Calu3 (cell line): ENCODE measurements around the gene CDKN1B. TPM values are rescaled to one million over a fixed set of nuclear protein-coding genes. Genes with fewer than 3 reads are reported as not detected.
A peak's percentile ranks its signal among the peaks of the same experiment; 100 is the strongest.

ENCODE experiments used
- BruUV-seq: library from RNA; stranded (reverse); fragments of 400-500 nt; replicated peaks from 2 replicates; lab custom pipeline; 2021; lab: Mats Ljungman, UMichigan
- CTCF ChIA-PET: fragments of 300-600 bp; sonication (Branson Sonifier 250); formaldehyde crosslinking; loops from one replicate; lab custom pipeline; 2022; ENCODE audit warnings: antibody characterized with exemption; lab: Charles Lee
- DNase-seq: peaks from one replicate; pipeline ENCODE4 v3.0.0; 2022
- H3K27ac Mint-ChIP-seq: one replicate; pipeline ENCODE4 v1.8.0; 2022; ENCODE audit warnings: mixed read lengths; ENCODE audit not compliant: unreplicated experiment
- H3K27me3 Mint-ChIP-seq: one replicate; pipeline ENCODE4 v1.8.0; 2022; ENCODE audit warnings: mixed read lengths; ENCODE audit not compliant: unreplicated experiment
- H3K36me3 Mint-ChIP-seq: one replicate; pipeline ENCODE4 v1.8.0; 2022; ENCODE audit warnings: mild to moderate bottlenecking, moderate library complexity, mixed read lengths; ENCODE audit not compliant: insufficient read depth, unreplicated experiment
- H3K4me1 Mint-ChIP-seq: one replicate; pipeline ENCODE4 v1.8.0; 2022; ENCODE audit warnings: mild to moderate bottlenecking, low read depth, mixed read lengths; ENCODE audit not compliant: unreplicated experiment
- H3K4me3 Mint-ChIP-seq: one replicate; pipeline ENCODE4 v1.8.0; 2022; ENCODE audit warnings: mild to moderate bottlenecking, low read depth, moderate library complexity, mixed read lengths; ENCODE audit not compliant: unreplicated experiment
- H3K9me3 Mint-ChIP-seq: one replicate; pipeline ENCODE4 v1.8.0; 2022; ENCODE audit warnings: low read depth, mixed read lengths; ENCODE audit not compliant: unreplicated experiment
- CTCF ChIP-seq: fragments of 200-600 bp; IDR thresholded peaks from one replicate; pipeline ENCODE4 v1.8.0; 2022; ENCODE audit warnings: antibody characterized with exemption; ENCODE audit not compliant: unreplicated experiment
- intact Hi-C: fragments of 100-400 bp; cut with micrococcal nuclease; formaldehyde crosslinking; loops from one replicate; pipeline ENCODE4 v1.10.0; 2022; ENCODE audit not compliant: unreplicated experiment
- total RNA-seq: library from RNA; stranded (reverse); gene quantifications from 2 replicates; pipeline ENCODE4 v1.2.3, GENCODE V29; 2022

CDKN1B gene
- total RNA-seq, 1 experiment from 2014 or later, result 41.0 TPM

GRCh38 chr12:12701457-12701856, 15.7 kb upstream of the CDKN1B start:
- TF ChIP-seq CTCF, result no peak
- peaks cover 28% of the 10 kb centered on the region for H3K4me1 Mint-ChIP-seq
- H3K27ac Mint-ChIP-seq, result no peak overlapping the region
- intact Hi-C loops, result loop anchor here (5.0 kb wide), 2 partner anchors 44 to 619 kb away; no protein-coding TSS in a partner anchor
- H3K27me3 Mint-ChIP-seq, result no peaks in the 10 kb centered on the region
- no peak for DNase-seq
- no peak overlapping the region for H3K4me3 Mint-ChIP-seq
- CTCF ChIA-PET, result no interaction called here
- H3K9me3 Mint-ChIP-seq, result no peaks in the 10 kb centered on the region
- peaks cover 8% of the 10 kb centered on the region for H3K36me3 Mint-ChIP-seq
- BruUV-seq, result no TSS peak

DNA sequence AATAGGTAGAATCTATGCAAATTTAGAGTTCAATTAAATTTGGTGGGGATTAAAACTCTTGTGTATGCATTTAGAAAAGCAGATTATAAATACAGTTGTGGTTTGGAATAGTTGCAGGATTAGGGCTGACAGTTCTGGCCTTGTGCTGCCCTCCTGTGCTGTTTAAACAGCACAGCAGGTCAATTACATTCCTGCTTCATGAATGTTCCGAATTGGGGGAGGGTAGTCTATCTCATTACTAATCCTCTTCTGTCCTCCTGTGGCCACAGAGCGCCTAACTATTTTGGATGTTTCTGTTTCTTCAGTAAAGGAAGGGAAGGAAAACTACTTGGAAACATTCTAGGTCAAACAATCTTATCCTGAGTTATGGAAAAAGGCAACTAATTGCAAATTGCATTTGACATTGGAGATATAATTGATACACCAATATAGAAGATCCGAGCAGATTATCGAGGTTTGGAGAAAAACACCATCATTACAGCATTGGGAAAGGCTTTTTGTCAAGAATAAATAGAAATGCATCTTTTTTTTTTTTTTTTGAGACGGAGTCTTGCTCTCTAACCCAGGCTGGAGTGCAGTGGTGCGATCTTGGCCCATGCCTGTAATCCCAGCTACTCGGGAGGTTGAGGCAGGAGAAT, 12.5 kb upstream of the CDKN1B start:
- peak; percentile 71 for TF ChIP-seq CTCF
- peak; percentile 60 for DNase-seq
- no TSS peak for BruUV-seq
- Mint-ChIP-seq H3K36me3 (no peaks in the 10 kb centered on the region), H3K4me3 (no peak overlapping the region), H3K27ac (no peak overlapping the region), H3K27me3 (no peaks in the 10 kb centered on the region), H3K4me1 (peaks cover 17% of the 10 kb centered on the region), H3K9me3 (no peaks in the 10 kb centered on the region)
- intact Hi-C loops, result loop anchor here (1.0 to 5.0 kb wide), 3 partner anchors 47 to 622 kb away; no protein-coding TSS in a partner anchor
- CTCF ChIA-PET, result interaction anchor here (0.9 kb wide), 1 partner anchor 347 kb away, joined by 3 read pairs; no protein-coding TSS in a partner anchor

DNA sequence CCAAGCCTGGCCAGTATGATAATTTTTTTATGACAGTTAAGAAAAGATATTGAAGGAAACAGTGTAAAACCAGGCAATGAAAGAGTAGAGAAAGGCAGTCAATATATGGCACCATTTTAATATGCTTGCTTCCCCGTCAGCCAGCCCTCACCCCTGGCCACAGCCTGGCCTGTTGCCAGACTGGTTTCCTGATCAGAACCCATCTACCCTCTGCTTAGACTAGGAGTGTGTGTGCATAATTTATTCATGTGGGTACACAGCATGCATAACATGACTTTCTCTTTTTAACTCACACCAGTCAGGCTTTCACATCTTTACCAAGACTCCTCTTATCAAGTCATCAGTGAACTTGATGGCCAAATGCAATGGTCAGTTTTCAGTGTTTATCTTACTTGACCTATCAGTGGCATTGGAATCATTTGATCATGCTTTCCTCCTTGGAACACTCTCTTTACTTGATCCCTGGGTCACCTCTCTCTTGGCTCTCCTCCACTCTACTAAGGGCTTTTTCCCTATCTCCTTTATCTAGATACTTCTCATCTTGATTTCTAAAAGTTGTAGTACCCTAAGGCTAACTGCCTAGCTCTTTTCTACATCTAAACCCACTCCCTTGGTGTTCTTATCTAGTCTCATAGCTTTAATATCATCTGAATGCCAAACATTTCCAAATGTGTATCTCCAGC, 11.2 kb upstream of the CDKN1B start:
- peaks cover 17% of the 10 kb centered on the region for H3K4me1 Mint-ChIP-seq
- no peak overlapping the region for H3K27ac Mint-ChIP-seq
- CTCF ChIA-PET, result interaction anchor here (0.9 kb wide), 2 partner anchors 31 to 348 kb away, joined by 3 read pairs; no protein-coding TSS in a partner anchor
- BruUV-seq, result no TSS peak
- no peaks in the 10 kb centered on the region for H3K36me3 Mint-ChIP-seq
- intact Hi-C loops, result no loop called here
- no peak for DNase-seq
- no peaks in the 10 kb centered on the region for H3K9me3 Mint-ChIP-seq
- no peak overlapping the region for H3K4me3 Mint-ChIP-seq
- no peak for TF ChIP-seq CTCF
- no peaks in the 10 kb centered on the region for H3K27me3 Mint-ChIP-seq

- TF ChIP-seq CTCF, result no peak
Measured at GRCh38 chr12:12713932-12714275, 3.3 kb upstream of the CDKN1B start.

More at GRCh38 chr12:12713932-12714275, 3.3 kb upstream of the CDKN1B start:
- intact Hi-C loops, result no loop called here
- CTCF ChIA-PET, result interaction anchor here (1.3 to 1.6 kb wide), 2 partner anchors 21 to 23 kb away, joined by 3 to 7 read pairs; no protein-coding TSS in a partner anchor
- H3K27me3 Mint-ChIP-seq, result no peaks in the 10 kb centered on the region
- H3K4me1 Mint-ChIP-seq, result peaks cover 40% of the 10 kb centered on the region
- no peaks in the 10 kb centered on the region for H3K9me3 Mint-ChIP-seq
- H3K27ac Mint-ChIP-seq, result peak overlapping the region; percentile 80
- H3K36me3 Mint-ChIP-seq, result peaks cover 46% of the 10 kb centered on the region
- peak overlapping the region; percentile 94 for H3K4me3 Mint-ChIP-seq
- no peak for DNase-seq
- no TSS peak for BruUV-seq
